Measurements from ENCODE around the gene CACNA2D4.
"Not testable (repeated sequence)": the region's sequence is repeated elsewhere in the genome, so short reads cannot be mapped to it uniquely, and the experiment has no call there.

Gene CACNA2D4

GRCh38 chr12:1918081-1918883 is at the start of gene CACNA2D4:
TSS of gene CACNA2D4 (minus strand) at chr12:1918652. CDS start at chr12:1918473, 179 bp downstream.
- no peak within 1 kb of the TSS for H3K4me3 ChIP-seq (ENCODE audit: low read depth, low read length)

- H3K4me3 ChIP-seq (ENCODE audit: low read depth, low read length): no peak overlapping the region
These were observed 48.2 kb upstream of the CACNA2D4 start for GRCh38 chr12:1966561-1967226.

GRCh38 chr12:1965916-1966315 is 47.5 kb upstream of the CACNA2D4 start:
- H3K4me3 ChIP-seq (ENCODE audit: low read depth, low read length): no peak overlapping the region

GRCh38 chr12:1962051-1963020 is 43.9 kb upstream of the CACNA2D4 start:
- H3K4me3 ChIP-seq (ENCODE audit: low read depth, low read length): no peak overlapping the region

GRCh38 chr12:1956716-1957115 is 38.3 kb upstream of the CACNA2D4 start:
- no peak overlapping the region for H3K4me3 ChIP-seq (ENCODE audit: low read depth, low read length)

GRCh38 chr12:1949771-1950470 is 31.5 kb upstream of the CACNA2D4 start:
- no peak overlapping the region for H3K4me3 ChIP-seq (ENCODE audit: low read depth, low read length)

- H3K4me3 ChIP-seq (ENCODE audit: low read depth, low read length): no peak overlapping the region
These were observed 30.4 kb upstream of the CACNA2D4 start for GRCh38 chr12:1948883-1949282.

GRCh38 chr12:1947081-1947480 is 28.6 kb upstream of the CACNA2D4 start:
- H3K4me3 ChIP-seq (ENCODE audit: low read depth, low read length): no peak overlapping the region

GRCh38 chr12:1946296-1946695 is 27.8 kb upstream of the CACNA2D4 start:
- no peak overlapping the region for H3K4me3 ChIP-seq (ENCODE audit: low read depth, low read length)

GRCh38 chr12:1945502-1945901 is 27.1 kb upstream of the CACNA2D4 start:
- H3K4me3 ChIP-seq (ENCODE audit: low read depth, low read length): not testable (repeated sequence)

- no peak overlapping the region for H3K4me3 ChIP-seq (ENCODE audit: low read depth, low read length)
These were observed 21.6 kb upstream of the CACNA2D4 start for GRCh38 chr12:1939801-1940607.

GRCh38 chr12:1939331-1939730 is 20.9 kb upstream of the CACNA2D4 start:
- H3K4me3 ChIP-seq (ENCODE audit: low read depth, low read length): no peak overlapping the region

GRCh38 chr12:1937481-1938224 is 19.2 kb upstream of the CACNA2D4 start:
- H3K4me3 ChIP-seq (ENCODE audit: low read depth, low read length): no peak overlapping the region

- H3K4me3 ChIP-seq (ENCODE audit: low read depth, low read length): no peak overlapping the region
These were observed 18.2 kb upstream of the CACNA2D4 start for GRCh38 chr12:1936406-1937320.

GRCh38 chr12:1935700-1936378 is 17.4 kb upstream of the CACNA2D4 start:
- no peak overlapping the region for H3K4me3 ChIP-seq (ENCODE audit: low read depth, low read length)

GRCh38 chr12:1935242-1935641 is 16.8 kb upstream of the CACNA2D4 start:
- H3K4me3 ChIP-seq (ENCODE audit: low read depth, low read length): no peak overlapping the region

GRCh38 chr12:1934831-1935230 is 16.4 kb upstream of the CACNA2D4 start:
- no peak overlapping the region for H3K4me3 ChIP-seq (ENCODE audit: low read depth, low read length)

Data from iPS-11a (cell line).